Measurements from ENCODE around the gene EZR. TPM values are rescaled to one million over a fixed set of nuclear protein-coding genes. Genes with fewer than 3 reads are reported as not detected.

Gene EZR
- total RNA-seq, 1 donor: 89.4 TPM

DNA sequence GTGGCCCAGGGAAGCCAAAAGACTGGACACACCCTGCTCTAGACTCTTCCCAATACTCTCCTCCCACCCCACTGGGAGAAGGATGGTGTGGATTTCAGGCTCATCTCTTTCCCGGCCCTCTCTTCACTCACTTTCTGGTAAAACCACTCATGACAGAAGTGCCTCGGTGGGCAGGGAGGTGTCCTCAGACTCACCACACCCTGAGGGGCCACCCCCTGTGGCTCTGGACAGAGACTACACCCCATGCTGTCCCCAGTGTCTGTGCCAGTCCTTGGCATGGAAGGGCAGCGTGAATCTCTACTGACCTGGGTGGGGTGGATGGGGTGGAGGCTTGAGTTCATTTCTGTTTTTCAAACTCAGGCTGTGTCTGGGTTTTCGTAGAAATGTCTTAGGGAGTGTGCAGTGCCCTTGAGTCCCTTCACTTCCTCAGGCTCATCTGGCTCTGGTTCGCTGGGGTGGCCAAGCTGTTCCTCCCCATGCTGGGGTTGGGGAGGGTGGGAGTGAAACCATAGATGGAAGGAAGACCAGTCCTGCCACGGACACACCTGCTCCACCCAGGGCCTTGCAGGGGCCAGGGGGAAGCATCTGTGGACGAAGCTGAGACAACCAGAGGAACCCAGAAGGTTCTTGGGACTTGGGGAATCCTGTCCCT lies 59.1 kb downstream of the EZR start:
- Histone ChIP-seq H3K79me2 (ENCODE audit: insufficient read depth, low read length) (no peaks in the 10 kb centered on the region), H3K36me3 (ENCODE audit: insufficient read depth, low read length) (peaks cover 5% of the 10 kb centered on the region), H4K20me1 (ENCODE audit: insufficient read depth, low read length) (no peaks in the 10 kb centered on the region), H3K4me2 (ENCODE audit: insufficient read depth, low read length) (no peak overlapping the region), H3K27ac (ENCODE audit: low read depth, low read length) (no peak overlapping the region), H3K27me3 (ENCODE audit: insufficient read depth, low read length) (no peaks in the 10 kb centered on the region), H3K9me3 (ENCODE audit: low read depth, low read length) (no peaks in the 10 kb centered on the region), H2AFZ (ENCODE audit: low read length) (no peak overlapping the region), H3K4me3 (ENCODE audit: insufficient read depth, low read length) (no peak overlapping the region), H3K4me1 (ENCODE audit: insufficient read depth, low read length) (peaks cover 3% of the 10 kb centered on the region)
- DNase-seq (ENCODE audit: insufficient read length, low spot score, missing footprints): peak; percentile 78
- TF ChIP-seq, protein P1, sequence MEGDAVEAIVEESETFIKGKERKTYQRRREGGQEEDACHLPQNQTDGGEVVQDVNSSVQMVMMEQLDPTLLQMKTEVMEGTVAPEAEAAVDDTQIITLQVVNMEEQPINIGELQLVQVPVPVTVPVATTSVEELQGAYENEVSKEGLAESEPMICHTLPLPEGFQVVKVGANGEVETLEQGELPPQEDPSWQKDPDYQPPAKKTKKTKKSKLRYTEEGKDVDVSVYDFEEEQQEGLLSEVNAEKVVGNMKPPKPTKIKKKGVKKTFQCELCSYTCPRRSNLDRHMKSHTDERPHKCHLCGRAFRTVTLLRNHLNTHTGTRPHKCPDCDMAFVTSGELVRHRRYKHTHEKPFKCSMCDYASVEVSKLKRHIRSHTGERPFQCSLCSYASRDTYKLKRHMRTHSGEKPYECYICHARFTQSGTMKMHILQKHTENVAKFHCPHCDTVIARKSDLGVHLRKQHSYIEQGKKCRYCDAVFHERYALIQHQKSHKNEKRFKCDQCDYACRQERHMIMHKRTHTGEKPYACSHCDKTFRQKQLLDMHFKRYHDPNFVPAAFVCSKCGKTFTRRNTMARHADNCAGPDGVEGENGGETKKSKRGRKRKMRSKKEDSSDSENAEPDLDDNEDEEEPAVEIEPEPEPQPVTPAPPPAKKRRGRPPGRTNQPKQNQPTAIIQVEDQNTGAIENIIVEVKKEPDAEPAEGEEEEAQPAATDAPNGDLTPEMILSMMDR (IDR thresholded peaks at IDR 0.05; ENCODE audit: extremely low read depth, low read depth, low read length): no peak

DNA sequence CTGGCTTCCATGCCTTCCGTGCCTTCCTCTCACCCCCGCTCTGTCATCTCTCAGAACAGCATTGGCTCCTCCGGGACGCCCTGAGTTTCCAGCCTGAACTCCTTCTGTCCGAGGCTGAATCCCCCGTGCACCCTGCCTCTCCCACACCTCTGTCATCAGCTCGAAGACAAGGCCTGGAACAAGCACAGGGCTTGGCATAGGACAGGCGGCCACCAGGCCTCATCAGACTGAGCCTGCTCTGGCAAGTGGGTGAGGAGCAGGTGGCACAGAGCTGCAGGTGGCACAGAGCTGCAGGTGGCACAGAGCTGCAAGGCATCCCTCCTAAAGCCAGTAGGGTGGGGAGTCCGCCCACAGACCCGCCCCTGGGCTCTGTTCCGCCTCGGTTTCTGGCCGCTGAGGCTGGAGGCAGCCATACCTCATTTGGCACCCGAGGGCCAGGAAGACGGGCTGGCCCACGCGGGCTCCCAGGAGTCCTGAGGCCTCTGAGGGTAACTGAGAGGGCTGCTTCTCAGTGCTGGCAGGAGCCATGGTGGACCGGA lies 60.2 kb downstream of the EZR start:
- Histone ChIP-seq H3K9me3 (ENCODE audit: low read depth, low read length) (no peaks in the 10 kb centered on the region), H3K4me2 (ENCODE audit: insufficient read depth, low read length) (no peak overlapping the region), H2AFZ (ENCODE audit: low read length) (no peak overlapping the region), H3K27me3 (ENCODE audit: insufficient read depth, low read length) (no peaks in the 10 kb centered on the region), H3K27ac (ENCODE audit: low read depth, low read length) (no peak overlapping the region), H4K20me1 (ENCODE audit: insufficient read depth, low read length) (no peaks in the 10 kb centered on the region), H3K4me1 (ENCODE audit: insufficient read depth, low read length) (peaks cover 3% of the 10 kb centered on the region), H3K36me3 (ENCODE audit: insufficient read depth, low read length) (no peaks in the 10 kb centered on the region), H3K79me2 (ENCODE audit: insufficient read depth, low read length) (no peaks in the 10 kb centered on the region), H3K4me3 (ENCODE audit: insufficient read depth, low read length) (no peak overlapping the region)
- TF ChIP-seq, protein P1 (IDR thresholded peaks at IDR 0.05; ENCODE audit: extremely low read depth, low read depth, low read length): no peak
- DNase-seq (ENCODE audit: insufficient read length, low spot score, missing footprints): peak; percentile 41

DNA sequence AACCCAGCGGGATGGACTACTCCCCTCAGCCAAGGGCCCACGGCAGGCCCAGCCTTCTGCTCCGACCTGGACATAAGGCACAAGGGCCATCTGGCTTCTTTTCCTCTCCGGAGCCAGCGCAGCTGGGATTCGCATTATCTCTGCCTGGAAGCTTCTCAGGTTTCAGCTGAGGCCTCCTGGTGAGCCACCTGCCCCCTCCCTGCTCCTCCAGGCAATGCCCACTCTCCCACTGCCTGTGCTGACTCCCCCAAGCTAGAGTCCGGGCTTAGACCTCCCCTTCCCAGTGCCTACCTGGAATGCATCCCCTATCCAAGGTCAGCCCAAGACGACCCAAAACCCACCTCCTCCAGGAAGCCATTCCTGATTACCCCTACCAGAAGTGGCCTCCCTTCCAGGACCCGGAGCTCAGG lies 60.7 kb downstream of the EZR start:
- no peaks in the 10 kb centered on the region for H4K20me1 ChIP-seq (ENCODE audit: insufficient read depth, low read length)
- H3K27me3 ChIP-seq (ENCODE audit: insufficient read depth, low read length): no peaks in the 10 kb centered on the region
- H2AFZ ChIP-seq (ENCODE audit: low read length): no peak overlapping the region
- H3K27ac ChIP-seq (ENCODE audit: low read depth, low read length): no peak overlapping the region
- no peak overlapping the region for H3K4me3 ChIP-seq (ENCODE audit: insufficient read depth, low read length)
- peak; percentile 32 for DNase-seq (ENCODE audit: insufficient read length, low spot score, missing footprints)
- H3K36me3 ChIP-seq (ENCODE audit: insufficient read depth, low read length): no peaks in the 10 kb centered on the region
- H3K4me2 ChIP-seq (ENCODE audit: insufficient read depth, low read length): no peak overlapping the region
- H3K79me2 ChIP-seq (ENCODE audit: insufficient read depth, low read length): no peaks in the 10 kb centered on the region
- no peaks in the 10 kb centered on the region for H3K9me3 ChIP-seq (ENCODE audit: low read depth, low read length)
- TF ChIP-seq, protein P1 (IDR thresholded peaks at IDR 0.05; ENCODE audit: extremely low read depth, low read depth, low read length): no peak
- peaks cover 3% of the 10 kb centered on the region for H3K4me1 ChIP-seq (ENCODE audit: insufficient read depth, low read length)

DNA sequence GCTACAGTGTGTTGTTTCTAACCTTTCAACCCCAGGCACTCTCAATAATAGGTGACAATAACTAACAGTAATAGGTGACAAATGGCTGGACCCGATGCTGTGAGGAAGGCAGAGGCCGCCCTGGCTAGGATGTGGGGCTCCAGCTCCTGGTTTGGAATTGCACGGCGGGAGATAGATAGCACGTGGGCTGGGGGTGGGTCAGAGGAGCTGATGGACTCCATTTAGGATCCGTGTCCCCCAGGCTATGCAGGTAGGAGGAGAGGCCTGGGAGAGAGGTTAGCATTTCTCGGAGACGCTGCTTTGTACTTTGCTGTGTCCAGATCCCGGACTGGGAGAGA lies 61.4 kb downstream of the EZR start:
- H3K27me3 ChIP-seq (ENCODE audit: insufficient read depth, low read length): no peaks in the 10 kb centered on the region
- H4K20me1 ChIP-seq (ENCODE audit: insufficient read depth, low read length): no peaks in the 10 kb centered on the region
- no peaks in the 10 kb centered on the region for H3K9me3 ChIP-seq (ENCODE audit: low read depth, low read length)
- H2AFZ ChIP-seq (ENCODE audit: low read length): no peak overlapping the region
- no peaks in the 10 kb centered on the region for H3K4me1 ChIP-seq (ENCODE audit: insufficient read depth, low read length)
- no peak overlapping the region for H3K4me2 ChIP-seq (ENCODE audit: insufficient read depth, low read length)
- DNase-seq (ENCODE audit: insufficient read length, low spot score, missing footprints): no peak
- TF ChIP-seq, protein P1 (IDR thresholded peaks at IDR 0.05; ENCODE audit: extremely low read depth, low read depth, low read length): no peak
- H3K79me2 ChIP-seq (ENCODE audit: insufficient read depth, low read length): no peaks in the 10 kb centered on the region
- no peak overlapping the region for H3K4me3 ChIP-seq (ENCODE audit: insufficient read depth, low read length)
- H3K27ac ChIP-seq (ENCODE audit: low read depth, low read length): no peak overlapping the region
- H3K36me3 ChIP-seq (ENCODE audit: insufficient read depth, low read length): no peaks in the 10 kb centered on the region
